Head of caudate nucleus (tissue), 42 donors: ENCODE results near the gene UHMK1.
"Not testable (repeated sequence)": the region's sequence is repeated elsewhere in the genome, so short reads cannot be mapped to it uniquely, and the experiment has no call there.

Source experiments
- DNase-seq, 42 donors: peaks; one replicate each; pipeline versions ENCODE4 v3.0.0 to v3.0.0-alpha.2; 2020 to 2021; ENCODE audit warnings: mixed read lengths in 7 of 42
- intact Hi-C: fragments of 100-400 bp; cut with DNase I; formaldehyde crosslinking; loops from one replicate; pipeline ENCODE4 v1.15.0; 2022

Gene UHMK1

GRCh38 chr1:162561037-162561615 lies 63.5 kb downstream of the UHMK1 start:
- intact Hi-C loops = loop anchor here (5.0 kb wide), 1 partner anchor 64 kb away; the partner anchor contains the start of gene UHMK1
- peak; percentile 95 to 99 (median 98) for DNase-seq

DNA sequence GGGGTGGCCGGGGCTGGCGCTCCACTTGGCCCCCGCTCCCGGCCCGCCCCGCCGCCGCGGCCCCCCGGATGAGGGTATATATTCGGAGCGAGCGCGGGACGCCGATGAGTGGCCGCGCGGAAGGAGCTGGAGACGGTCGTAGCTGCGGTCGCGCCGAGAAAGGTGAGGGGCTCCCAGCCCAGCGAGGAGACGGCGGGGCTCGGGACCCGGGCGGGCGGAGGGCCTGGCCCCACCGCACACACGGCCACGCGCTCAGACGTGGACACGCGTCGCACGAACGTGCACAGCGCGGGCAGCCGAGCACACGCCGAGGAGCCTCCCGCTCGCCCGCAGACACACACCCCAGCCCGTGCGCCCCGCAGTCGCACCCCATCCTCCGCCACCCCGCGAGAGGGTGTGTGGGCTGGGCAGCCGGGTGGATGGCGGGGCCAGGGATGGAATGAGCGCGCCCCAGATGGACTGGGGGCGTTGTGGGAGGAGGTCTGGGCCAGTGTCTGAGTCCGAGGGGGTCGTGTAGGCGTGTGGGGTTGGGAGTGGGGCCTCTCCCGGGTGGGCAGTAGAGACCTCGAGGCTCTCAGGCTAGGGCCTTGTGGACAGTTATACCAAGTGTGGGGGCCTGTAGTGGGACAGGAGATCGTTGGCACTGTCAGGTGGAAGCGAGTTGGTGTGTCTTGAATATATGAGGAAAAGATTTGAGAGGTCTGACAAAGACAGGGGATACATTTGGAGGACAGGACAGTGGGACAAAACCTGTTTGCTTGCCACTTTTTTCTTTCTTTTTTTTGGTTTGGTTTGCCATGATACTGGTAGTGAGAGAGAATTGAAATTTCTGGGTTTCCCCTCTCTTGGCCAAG lies 64.2 kb downstream of the UHMK1 start, which contains the start of gene UAP1:
Gene UAP1, plus strand, starts transcription at position 107 of the 854 bp plus-strand sequence. CDS start 4,347 bp downstream, outside the sequence.
- DNase-seq = peak in 23 of 42 donors; percentile 9 to 65 (median 31)
- intact Hi-C loops = loop anchor here (5.0 kb wide), 1 partner anchor 65 kb away; the partner anchor contains the start of gene UHMK1

DNA sequence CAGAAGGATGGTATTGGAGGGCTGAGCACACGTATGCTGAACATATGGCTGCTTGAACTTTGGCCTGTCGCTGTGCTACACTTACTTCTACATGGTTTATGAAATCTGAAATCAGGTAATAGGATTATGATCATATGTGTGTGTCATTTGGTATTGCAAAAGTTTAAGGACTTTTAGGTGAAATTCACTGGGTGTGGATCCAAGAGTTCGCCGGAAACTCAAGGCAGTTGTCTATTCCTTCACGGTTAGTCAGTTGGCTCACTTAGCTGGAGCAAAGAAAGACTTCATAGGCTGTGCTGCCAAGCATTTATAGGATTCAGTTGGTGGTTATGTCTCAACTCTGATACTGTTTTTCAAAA lies 64.8 kb downstream of the UHMK1 start:
- intact Hi-C loops = loop anchor here (5.0 kb wide), 1 partner anchor 65 kb away; the partner anchor contains the start of gene UHMK1
- DNase-seq = peak in 1 of 42 donors; percentile 11

GRCh38 chr1:162564762-162565218 lies 67.2 kb downstream of the UHMK1 start:
- intact Hi-C loops = loop anchor here (5.0 kb wide), 1 partner anchor 67 kb away; the partner anchor contains the start of gene UHMK1
- DNase-seq = no peak

DNA sequence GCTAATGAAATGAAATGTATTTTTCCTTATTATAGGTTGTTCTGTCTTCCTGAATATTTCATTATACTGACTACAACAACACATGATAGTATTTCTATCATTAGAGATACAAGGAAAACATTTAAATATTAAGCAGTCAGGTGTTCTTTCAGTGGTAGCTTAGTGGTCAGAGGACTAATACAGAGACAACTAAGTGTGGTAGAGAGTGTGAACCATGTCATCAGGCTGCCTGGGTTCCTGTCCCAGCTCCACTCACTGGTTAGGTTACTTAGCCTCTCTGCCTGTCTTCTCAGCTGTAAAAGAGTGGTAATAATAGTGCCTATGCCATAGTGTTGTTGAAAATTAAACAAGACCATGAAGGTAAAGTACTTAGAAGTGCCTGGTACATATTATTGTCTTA lies 67.8 kb downstream of the UHMK1 start:
- DNase-seq = no peak
- intact Hi-C loops = no loop called here

- intact Hi-C loops = no loop called here
- no peak for DNase-seq
These were observed 69.3 kb downstream of the UHMK1 start for GRCh38 chr1:162566870-162567269.

DNA sequence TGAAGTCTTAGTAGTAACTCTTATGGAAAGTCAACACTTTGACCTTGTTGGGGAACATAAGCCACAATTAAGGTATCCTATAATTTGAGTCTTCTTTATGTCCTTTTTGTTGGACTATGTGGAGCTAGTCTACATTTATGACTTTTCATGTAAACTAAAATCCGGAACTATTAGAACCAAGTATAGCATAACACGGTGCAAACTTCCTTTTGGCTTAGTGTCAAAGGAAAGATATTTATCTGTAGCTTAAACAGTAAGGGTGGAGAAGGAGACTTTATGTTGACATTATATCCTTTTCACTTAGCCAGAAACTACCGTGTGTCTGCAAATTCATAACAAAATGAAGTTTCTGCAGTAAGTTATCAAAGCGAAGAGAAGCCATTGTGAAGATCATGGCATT lies 71.2 kb downstream of the UHMK1 start:
- intact Hi-C loops = no loop called here
- no peak for DNase-seq

DNA sequence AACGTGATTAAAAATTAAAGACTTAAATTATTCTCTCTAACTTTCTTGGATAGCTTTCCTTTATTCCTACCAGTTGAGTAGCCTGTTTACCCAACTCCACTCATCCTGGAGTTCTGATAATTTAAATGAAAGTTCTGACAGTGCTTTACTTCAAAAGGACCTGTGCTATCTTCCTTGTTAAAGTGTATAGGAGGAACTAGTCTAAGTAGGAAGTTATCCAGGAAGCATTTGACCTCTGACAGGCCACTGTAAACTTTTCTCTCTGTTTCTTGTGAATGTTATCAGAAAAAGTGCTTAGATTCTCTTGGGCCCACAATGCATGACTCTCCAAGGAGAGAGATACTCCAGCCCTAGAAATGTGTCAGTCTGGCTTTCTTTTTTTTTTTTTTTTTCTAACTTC lies 73.1 kb downstream of the UHMK1 start:
- intact Hi-C loops = no loop called here

GRCh38 chr1:162571121-162571520 lies 73.5 kb downstream of the UHMK1 start:
- DNase-seq, intact Hi-C loops: not testable (repeated sequence)

More for the DNA sequence above, 73.1 kb downstream of the UHMK1 start:
- no peak for DNase-seq

DNA sequence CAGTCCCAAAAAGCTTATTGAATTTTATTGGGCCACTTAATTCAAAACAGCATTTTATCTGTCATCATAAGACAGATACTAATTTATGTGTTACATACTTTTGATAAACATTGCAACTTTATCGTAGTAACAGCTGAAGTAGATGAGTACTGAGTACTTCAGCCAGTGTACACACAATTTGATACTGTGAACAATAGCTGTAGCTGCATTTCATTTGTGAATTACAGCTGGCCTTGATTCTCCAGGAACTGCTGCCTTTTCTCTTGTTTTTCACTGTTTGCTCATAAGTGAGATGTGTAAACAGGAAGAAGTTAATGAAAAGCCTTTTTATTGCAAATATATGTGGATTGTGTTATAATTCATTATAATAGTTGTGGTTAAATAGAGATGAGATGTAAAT lies 74.1 kb downstream of the UHMK1 start:
- intact Hi-C loops = no loop called here
- no peak for DNase-seq

- no peak for DNase-seq
- intact Hi-C loops = no loop called here
These were observed 75.5 kb downstream of the UHMK1 start for GRCh38 chr1:162573136-162573535.

DNA sequence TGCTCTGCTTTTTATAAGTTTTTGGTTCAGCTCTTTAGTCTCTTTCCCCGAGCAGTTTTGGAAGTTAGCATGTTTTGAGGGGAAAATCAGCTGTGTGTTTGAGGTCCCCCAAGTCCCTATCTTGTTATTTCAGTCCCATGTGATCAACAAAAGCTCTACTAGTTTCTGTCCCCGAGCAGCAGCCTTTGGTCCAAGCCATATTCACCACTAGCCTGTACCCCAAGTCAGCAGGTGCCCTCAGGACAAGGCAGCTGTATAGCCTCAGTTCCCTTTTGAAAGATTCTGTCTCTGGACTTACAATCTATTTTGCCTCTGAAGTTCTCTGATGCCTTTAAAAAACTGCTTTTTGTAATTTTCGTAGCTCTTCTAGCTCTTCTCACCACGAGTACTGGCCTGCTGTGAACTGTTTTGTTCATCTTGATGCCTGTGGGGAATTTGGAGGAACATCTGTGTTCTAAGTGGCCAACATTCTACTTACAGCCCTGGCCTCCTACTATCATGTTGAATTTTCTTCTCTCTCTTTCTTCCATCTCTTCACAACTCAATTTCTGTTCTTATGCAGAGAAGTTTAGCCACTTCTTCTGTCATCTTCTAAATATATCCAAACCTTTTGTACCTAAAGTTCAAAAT lies 80.6 kb downstream of the UHMK1 start:
- DNase-seq = no peak
- intact Hi-C loops = no loop called here

GRCh38 chr1:162578936-162579335 lies 81.3 kb downstream of the UHMK1 start:
- DNase-seq = no peak
- intact Hi-C loops = no loop called here
